Panc1 (cell line): ENCODE data around the gene MYBPHL. TPM values are rescaled to one million over a fixed set of nuclear protein-coding genes. Genes with fewer than 3 reads are reported as not detected.

ENCODE experiments used
- ATAC-seq: fragments of 200-7000 bp; cut with Tn5 transposase; 2 replicates; pipeline ENCODE4 v1.9.1; 2020; ENCODE audit warnings: mild to moderate bottlenecking, moderate library complexity
- BruUV-seq: library from RNA; stranded (reverse); fragments of 400-500 nt; replicated peaks from 2 replicates; lab custom pipeline; 2021; lab: Mats Ljungman, UMichigan
- CTCF ChIA-PET: fragments of 300-600 bp; sonication (Branson Sonifier 250); formaldehyde crosslinking; loops from one replicate; lab custom pipeline; 2022; ENCODE audit warnings: antibody characterized with exemption; lab: Charles Lee
- POLR2A ChIA-PET: fragments of 300-600 bp; sonication (Branson Sonifier 250); formaldehyde crosslinking; loops from one replicate; lab custom pipeline; 2022; ENCODE audit warnings: antibody characterized with exemption; lab: Charles Lee
- DNase-seq: peaks from one replicate; pipeline ENCODE4 v3.0.0-alpha.2; 2010; ENCODE audit warnings: low read depth, low spot score
- H3K27ac ChIP-seq: 2 replicates; pipeline ENCODE4 v1.5.1; 2011; ENCODE audit warnings: mild to moderate bottlenecking, low read length, inconsistent platforms
- H3K27me3 ChIP-seq: fragments of 200-500 bp; sonication (Bioruptor generic); 2 replicates; pipeline ENCODE4 v1.6.0; 2014; ENCODE audit warnings: low read length, inconsistent platforms; ENCODE audit not compliant: control insufficient read depth, insufficient read depth
- H3K36me3 ChIP-seq: fragments of 200-500 bp; sonication (Bioruptor generic); 2 replicates; pipeline ENCODE4 v1.5.1; 2014; ENCODE audit warnings: inconsistent platforms, mild to moderate bottlenecking, low read length, moderate library complexity; ENCODE audit not compliant: control insufficient read depth, insufficient read depth
- H3K4me1 ChIP-seq: 2 replicates; pipeline ENCODE4 v1.5.1; 2011; ENCODE audit warnings: inconsistent platforms, mild to moderate bottlenecking, low read length, moderate library complexity; ENCODE audit not compliant: control insufficient read depth, insufficient read depth
- H3K4me3 ChIP-seq, 2 experiments: 2 replicates each; pipeline ENCODE4 v1.5.1; 2011 to 2012; ENCODE audit warnings: low read depth in 2 of 2, low read length in 2 of 2, mild to moderate bottlenecking in 2 of 2, inconsistent platforms in 1 of 2, moderate library complexity in 1 of 2
- H3K9me3 ChIP-seq: fragments of 200-500 bp; sonication (Bioruptor generic); 2 replicates; pipeline ENCODE4 v1.5.1; 2014; ENCODE audit warnings: low read depth, mild to moderate bottlenecking, inconsistent platforms, low read length, moderate library complexity; ENCODE audit not compliant: control insufficient read depth, insufficient read depth
- CTCF ChIP-seq: fragments of 450-650 bp; IDR thresholded peaks from 2 replicates; pipeline ENCODE4 v1.5.1; 2017; ENCODE audit warnings: mild to moderate bottlenecking
- POLR2AphosphoS5 ChIP-seq: IDR thresholded peaks from 2 replicates; pipeline ENCODE4 v1.6.1; 2012; ENCODE audit warnings: mild to moderate bottlenecking, low read depth, low read length, moderate library complexity
- REST ChIP-seq, 2 experiments: IDR thresholded peaks; 2 replicates each; pipeline ENCODE4 v1.6.1; 2011 to 2012; ENCODE audit warnings: low read depth in 2 of 2, control low read depth in 1 of 2, low read length in 1 of 2, mild to moderate bottlenecking in 1 of 2, moderate library complexity in 1 of 2; ENCODE audit not compliant: insufficient read depth in 1 of 2
- SIN3A ChIP-seq: IDR thresholded peaks from 2 replicates; pipeline ENCODE4 v1.6.1; 2012; ENCODE audit warnings: low read depth, mild to moderate bottlenecking, low read length, moderate library complexity, borderline replicate concordance; ENCODE audit not compliant: insufficient read depth
- TCF7L2 ChIP-seq: IDR thresholded peaks from 2 replicates; pipeline ENCODE4 v1.6.1; 2011; ENCODE audit warnings: mild to moderate bottlenecking, low read depth, low read length, inconsistent platforms
- in situ Hi-C: cut with HindIII; loops from 2 replicates; pipeline ENCODE4 v1.10.0; 2016; ENCODE audit warnings: low sequenced_read_pairs, low pct_unique_long_range_greater_than_20kb
- intact Hi-C: fragments of 100-400 bp; cut with micrococcal nuclease; formaldehyde crosslinking; loops from one replicate; pipeline ENCODE4 v1.10.0; 2022; ENCODE audit not compliant: unreplicated experiment
- total RNA-seq: library from RNA; stranded (reverse); gene quantifications from one replicate; pipeline ENCODE4 v1.2.1, GENCODE V29; 2021; ENCODE audit not compliant: unreplicated experiment

The MYBPHL gene
- total RNA-seq, 1 experiment from 2014 or later, result not detected

- ChIA-PET POLR2A (no interaction called here), CTCF (no interaction called here)
- ATAC-seq (no peak), DNase-seq (no peak)
- peaks cover 20% of the 10 kb centered on the region for H3K4me1 ChIP-seq
- H3K36me3 ChIP-seq, result no peaks in the 10 kb centered on the region
- no peak overlapping the region for H3K4me3 ChIP-seq
- no peak overlapping the region for H3K27ac ChIP-seq
- TF ChIP-seq TCF7L2, result no peak
- no peak for TF ChIP-seq REST (IDR thresholded peaks at IDR 0.05; ENCODE audit: insufficient read depth in 1 of 2, low read depth in 2 of 2, low read length in 1 of 2)
- no peak for TF ChIP-seq SIN3A
- TF ChIP-seq POLR2AphosphoS5, result no peak
- TF ChIP-seq CTCF, result no peak
- in situ Hi-C loops (no loop called here), intact Hi-C loops (no loop called here)
- no peaks in the 10 kb centered on the region for H3K9me3 ChIP-seq
- BruUV-seq, result no TSS peak
- H3K27me3 ChIP-seq, result no peaks in the 10 kb centered on the region
These were observed 36.0 kb downstream of the MYBPHL start for GRCh38 chr1:109270623-109271317.

GRCh38 chr1:109269981-109270622 is 36.7 kb downstream of the MYBPHL start:
- TF ChIP-seq REST (IDR thresholded peaks at IDR 0.05; ENCODE audit: insufficient read depth in 1 of 2, low read depth in 2 of 2, low read length in 1 of 2), result no peak
- TF ChIP-seq TCF7L2, result no peak
- no peak for TF ChIP-seq POLR2AphosphoS5
- TF ChIP-seq CTCF, result no peak
- TF ChIP-seq SIN3A, result no peak
- DNase-seq (no peak), ATAC-seq (no peak)
- no peak overlapping the region for H3K27ac ChIP-seq
- in situ Hi-C loops (no loop called here), intact Hi-C loops (no loop called here)
- CTCF ChIA-PET, result no interaction called here
- no peak overlapping the region for H3K4me3 ChIP-seq
- POLR2A ChIA-PET, result no interaction called here
- no TSS peak for BruUV-seq
- H3K27me3 ChIP-seq, result no peaks in the 10 kb centered on the region
- H3K36me3 ChIP-seq, result no peaks in the 10 kb centered on the region
- peaks cover 13% of the 10 kb centered on the region for H3K4me1 ChIP-seq
- H3K9me3 ChIP-seq, result no peaks in the 10 kb centered on the region
